Measurements from ENCODE around the gene TMPRSS13.

DNA sequence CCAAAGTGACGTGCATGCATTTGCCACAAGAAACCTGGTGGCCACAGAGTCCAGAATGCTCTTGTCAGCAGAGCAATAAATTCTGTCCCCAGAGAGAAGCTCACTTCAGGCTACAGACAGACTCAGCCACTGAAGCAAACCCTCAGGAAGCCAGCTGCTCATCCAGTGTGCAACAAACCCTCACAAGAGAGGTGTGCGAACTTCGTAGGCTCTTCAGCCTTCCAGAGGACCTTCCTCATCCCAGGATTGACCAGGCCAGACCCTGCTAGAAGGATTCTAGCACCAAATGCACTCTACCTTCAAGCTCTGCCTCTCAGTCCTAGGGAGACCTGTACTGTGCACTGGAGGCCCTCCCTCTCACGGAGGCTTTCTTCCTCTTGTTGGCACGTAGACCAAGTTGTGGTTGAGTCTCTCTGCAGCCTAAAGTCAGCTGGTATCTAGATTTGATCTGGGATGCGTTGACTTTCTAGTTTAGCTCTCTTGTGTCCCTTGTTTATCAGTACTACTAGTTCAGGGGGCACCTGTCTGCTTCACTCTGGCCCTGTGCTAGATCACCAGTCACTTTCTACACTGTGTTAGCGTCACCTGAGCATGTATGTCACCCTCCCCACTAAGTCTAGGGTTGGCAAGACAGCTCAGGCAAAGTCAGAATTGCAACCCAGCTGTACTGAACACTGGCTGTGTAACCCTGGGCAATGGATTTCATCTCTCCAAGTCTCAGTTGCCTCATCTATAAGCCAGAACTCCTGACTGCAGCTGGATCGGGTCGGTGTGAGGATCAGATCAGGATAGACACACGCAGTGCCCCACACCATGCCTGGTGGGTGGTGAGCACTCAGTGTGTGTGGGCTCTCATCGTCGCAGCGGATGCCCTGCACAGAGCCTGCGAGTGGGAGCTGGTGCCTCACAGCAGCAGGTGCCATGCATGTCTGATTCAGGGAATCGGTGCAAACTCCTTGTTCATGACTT lies 22.1 kb upstream of the TMPRSS13 start:
- TF ChIP-seq PPARA (CRISPR knock-in tag; IDR thresholded peaks at IDR 0.05; ENCODE audit: borderline replicate concordance) (no peak), ZFP3 (CRISPR knock-in tag; IDR thresholded peaks at IDR 0.05) (no peak)

All from SK-N-SH treated with all-trans-retinoic acid at 6 μM for 48 hours (cell line).